NCI-H187 (cell line): ENCODE measurements around the gene TRABD2B.

ENCODE experiments used
- DNase-seq, 2 experiments: peaks; one replicate each; lab custom pipeline; 2025; lab: John Stamatoyannopoulos, UW

TRABD2B gene

GRCh38 chr1:48021792-48022191 is 24.6 kb upstream of the TRABD2B start:
- no peak for DNase-seq

DNA sequence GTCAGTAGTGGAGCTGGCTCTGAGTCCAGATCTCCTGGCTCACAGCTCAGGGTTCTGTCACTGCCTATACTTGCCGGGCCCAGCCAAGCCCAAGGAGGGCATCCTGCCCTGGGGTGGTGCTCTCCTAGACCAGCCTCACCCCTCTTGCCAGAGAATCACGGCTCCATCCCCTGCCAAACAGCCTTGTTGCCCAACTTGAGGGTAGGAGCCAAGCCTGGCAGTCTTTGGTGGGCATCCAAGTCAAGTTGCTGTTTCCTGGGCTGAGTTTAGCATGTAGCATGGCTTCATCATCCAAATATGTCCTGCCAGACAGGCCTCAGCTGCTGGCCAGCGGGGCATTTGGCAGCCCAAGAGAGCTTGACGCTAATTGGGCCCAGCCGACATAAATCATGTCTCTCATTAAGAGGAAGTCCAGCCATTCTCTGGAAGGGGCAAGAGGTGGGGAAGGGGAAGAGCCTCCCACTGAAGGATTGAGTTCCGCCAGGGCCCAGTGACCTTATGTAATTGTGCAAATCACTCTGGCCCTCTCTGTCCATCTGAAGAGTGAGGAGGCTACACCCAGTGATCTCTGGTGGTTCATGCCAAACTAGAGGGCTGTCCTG is 22.6 kb upstream of the TRABD2B start:
- no peak for DNase-seq

DNA sequence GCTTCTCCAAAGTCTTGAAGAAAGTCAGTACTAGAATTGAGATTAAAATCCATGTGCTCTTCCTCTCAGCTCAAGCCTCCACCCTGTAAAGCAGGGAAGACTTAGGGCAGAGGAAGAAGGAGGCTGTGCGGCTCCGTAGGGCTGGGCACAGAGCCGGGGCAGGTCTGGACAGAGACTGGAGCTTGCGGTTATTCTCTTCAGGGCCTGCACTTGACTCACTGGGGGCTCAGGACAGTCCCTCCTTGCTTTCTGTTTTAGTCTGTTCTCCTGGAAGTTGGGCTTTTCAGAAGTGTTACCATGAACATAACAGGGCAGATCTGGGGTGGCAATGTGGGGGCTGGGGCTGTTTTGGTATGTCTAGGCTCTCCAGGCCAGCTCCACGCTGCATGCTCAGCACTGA is 21.6 kb upstream of the TRABD2B start:
- DNase-seq = no peak

DNA sequence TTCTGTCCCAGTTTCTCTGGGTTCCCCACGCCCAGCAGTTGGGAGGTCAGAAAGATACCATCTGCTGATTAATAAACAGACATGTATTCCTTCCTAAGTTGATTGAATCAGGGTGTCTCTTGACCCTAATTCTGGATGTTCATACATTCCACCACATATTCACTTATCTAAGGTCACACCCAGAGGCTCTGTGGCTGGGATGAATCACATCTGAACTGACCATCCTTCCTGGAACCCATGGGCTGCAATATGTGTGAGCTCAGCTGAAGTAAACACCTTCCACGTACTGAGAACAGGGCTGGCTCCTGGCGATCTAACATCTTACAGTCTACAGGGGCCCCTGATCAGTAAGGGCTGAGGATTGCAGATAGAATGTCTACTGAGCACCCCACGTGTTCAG is 20.5 kb upstream of the TRABD2B start:
- DNase-seq = no peak

DNA sequence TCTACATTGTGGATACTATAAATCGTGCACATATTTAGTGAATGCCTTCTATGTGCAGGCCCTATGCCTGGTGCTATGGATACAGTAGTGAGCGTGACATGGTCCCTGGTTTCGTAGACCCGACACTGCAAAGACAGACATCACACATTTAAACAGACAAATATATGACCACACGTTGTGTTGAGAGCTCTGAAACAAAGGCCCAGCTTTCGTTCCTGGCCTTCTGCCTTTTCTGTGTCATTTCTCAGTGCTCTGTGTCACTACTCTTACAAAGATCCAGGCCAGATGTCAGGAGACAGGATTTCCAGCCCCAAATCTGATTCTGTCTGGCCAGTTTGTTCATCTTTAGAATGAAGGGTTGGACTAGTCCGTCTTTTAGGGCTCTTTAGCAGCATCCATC is 19.3 kb upstream of the TRABD2B start:
- DNase-seq = no peak

DNA sequence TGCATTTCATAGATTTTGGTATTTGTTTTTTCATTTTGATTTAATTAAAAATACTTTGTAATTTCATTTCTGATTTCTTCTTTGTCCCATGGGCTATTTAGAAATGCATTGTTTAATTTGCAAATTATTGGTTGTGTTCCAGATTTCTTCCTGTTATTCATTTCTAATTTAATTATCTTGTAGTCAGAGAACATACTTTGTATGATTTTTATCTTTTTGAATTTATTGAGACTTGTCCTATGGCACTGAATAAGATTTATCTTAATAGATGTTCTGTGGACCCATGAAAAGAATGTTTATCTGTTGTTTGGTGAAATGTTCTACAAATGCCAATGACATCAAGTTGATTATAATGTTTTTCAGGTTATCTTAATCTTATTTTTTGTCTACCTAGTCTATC is 16.1 kb upstream of the TRABD2B start:
- no peak for DNase-seq

GRCh38 chr1:48007047-48007446 is 9.9 kb upstream of the TRABD2B start:
- no peak for DNase-seq

- no peak for DNase-seq
Measured at GRCh38 chr1:48006264-48006663, 9.1 kb upstream of the TRABD2B start.

DNA sequence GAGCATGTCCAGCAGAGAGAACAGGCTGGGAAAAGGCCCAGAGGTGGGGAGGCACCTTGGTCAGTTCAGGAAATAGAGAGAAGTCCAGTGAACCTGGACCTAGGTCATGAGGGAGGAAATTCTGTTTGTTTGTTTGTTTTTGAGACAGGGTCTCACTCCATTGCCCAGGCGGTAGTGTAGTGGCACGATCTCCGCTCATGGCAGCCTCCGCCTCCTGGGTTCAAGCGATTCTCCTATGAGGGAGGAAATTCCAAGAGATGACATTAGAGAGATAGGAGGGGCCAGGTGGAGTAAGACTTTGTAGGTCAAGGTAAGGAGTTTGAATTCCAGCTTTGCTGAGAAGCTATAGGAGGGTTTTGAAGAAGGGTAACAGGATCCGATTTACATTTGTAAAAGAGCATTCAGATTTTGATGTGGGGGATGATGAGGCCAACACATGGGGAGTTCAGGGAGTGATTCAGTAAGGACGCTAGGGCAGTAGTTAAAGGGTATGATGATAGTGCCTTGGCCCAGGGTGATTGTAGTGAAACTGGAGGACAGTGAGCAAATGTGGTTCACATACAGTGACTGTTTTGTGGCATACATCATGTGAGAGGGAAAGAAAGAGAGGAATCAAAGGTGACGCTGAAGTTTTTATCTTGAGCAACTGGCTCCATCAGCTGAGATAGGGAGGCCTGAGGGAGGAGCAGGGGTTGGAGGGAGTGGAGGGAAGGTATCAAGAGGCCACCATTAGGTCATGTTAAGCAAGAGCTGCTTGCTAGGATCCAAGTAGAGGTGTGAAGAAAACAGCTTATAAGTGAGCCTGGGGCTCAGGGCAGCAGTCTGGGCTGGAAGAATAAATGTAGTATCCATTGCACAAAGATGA is 8.3 kb upstream of the TRABD2B start:
- DNase-seq = no peak

DNA sequence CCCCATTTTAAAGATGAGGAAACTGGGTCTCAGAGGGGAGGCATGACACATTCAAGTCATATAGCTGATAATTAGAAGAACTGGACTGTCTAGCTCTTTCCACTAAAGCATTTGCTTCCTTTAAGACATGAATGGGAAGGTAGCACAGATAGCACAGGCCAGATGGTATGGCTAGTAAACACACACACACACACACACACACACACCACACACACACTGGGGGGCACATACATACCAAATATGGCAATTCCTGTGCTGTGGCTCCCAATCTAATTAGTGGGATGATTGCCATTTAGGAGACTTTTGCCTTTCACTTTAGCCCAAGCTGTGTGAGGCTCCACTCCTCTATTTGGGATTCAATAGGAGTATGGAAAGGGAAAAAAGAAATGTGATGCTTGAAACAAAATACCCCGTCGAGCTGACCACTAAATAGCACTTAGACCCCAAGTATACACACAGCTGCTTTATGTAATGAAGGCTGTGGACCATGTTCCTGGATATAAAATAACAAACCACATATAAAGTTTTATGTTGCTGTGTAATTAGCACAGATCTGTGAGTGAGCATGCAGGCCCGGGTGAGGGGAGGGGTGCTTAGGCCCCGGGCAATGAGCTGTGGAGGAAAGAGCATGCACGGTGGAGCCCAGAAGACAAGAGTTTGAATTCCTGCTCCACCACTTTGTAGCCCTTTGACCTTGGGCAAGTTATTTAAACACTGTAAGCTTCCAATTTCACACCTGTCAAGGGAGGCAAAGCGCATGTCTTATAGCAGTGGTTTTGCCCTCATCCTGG is 6.8 kb upstream of the TRABD2B start:
- DNase-seq = peak; percentile 56 to 85

GRCh38 chr1:48002142-48002541 is 5.0 kb upstream of the TRABD2B start:
- no peak for DNase-seq

DNA sequence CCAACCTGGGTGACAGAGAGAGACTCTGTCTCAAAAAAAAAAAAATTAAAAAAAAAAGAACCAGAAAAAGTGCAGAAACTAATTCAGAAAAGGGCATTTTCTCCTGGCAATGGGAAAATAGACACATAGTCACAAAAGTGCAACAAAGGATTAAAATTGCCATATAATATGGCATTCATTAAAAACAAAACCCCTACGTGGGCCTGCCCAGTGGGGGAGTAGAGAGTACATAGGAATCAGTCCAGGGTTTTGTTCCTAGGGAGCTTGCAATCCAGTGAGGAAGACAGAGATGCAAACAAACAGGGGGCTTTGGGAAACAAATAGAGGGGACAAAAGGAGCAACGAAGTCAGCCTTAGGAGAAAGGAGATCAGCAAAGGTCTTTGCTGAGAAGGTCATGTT is 4.5 kb upstream of the TRABD2B start:
- DNase-seq = no peak

DNA sequence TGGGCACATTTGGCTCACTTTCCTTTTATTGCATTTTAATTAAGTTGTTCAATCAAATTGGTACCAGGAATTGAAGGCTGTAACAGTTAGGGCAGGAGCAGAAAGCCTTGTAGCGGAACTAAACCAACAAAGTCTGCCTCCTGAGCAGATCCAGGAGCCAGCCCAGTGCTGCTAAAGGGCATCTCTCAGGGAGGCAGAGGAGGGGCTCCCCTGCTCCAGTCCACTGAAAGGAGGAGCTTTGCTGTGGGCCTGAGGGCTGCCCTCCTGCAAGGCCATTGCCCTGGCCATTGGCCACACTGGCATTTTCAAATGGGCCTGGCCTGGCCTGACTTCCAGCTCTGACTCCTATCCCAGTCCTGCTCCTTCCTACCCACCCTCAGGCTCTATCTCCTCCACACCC is 3.7 kb upstream of the TRABD2B start:
- no peak for DNase-seq

DNA sequence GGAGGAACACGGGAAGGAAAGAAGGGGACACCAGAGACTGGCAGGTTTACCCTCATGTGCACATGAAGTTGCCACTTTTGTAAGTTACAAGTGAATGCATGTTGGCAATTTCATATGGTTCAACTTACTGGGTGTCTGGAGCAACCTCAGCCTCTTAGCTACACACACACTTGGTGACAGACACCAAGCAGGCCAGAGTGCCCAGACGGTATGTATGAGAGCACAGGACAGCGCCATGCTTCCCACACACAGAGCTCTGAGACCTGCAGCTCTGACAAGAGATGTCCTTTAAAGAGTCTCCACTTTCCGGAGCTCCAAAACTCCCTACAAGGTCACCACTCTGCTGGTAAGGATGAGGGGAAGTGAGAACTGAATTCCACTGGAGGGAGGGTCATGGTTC is 1.9 kb upstream of the TRABD2B start:
- DNase-seq = no peak

GRCh38 chr1:47998396-47998990 is 1.3 kb upstream of the TRABD2B start:
- no peak for DNase-seq

DNA sequence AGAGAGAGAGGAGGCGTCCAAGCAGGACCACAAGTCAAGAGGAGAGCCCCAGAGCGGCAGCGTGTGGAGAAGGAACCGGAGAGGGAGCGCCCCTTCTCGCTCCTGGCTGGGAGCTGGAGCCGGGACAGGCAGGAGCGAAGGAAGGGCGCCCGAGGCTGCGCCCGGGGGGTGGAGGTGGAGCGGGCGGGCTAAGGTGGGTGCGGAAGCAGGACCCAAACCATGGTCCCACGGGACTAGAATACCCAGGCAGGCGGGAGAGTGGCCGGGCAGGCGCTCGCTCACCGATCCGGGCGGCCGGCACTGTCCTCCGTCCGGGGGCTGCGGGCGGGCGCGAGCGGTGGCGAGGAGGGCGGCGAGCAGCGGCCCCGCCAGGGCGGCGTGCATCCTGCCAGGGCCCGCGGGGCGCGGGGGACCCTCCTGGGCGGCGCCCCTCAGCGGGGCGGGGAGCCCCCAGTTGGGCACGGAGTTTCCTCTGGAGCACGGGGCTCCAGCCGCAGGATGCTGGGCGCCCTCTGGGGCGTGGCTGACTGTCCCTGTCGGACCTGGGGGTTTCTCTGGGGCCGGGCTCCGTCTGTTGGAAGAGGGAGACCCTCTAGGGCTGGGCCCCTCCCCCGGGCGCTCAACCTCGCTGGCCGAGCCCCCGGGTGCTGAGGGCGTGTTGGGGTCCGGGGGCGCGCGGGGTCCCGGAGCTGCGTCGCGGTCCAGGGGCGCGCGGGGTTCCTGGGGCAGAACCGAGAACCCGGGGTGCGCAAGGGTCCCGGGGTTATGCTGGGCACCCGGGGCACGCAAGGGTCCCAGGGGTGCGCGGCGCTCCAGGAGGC is 569 bp downstream of the TRABD2B start:
- DNase-seq = no peak

GRCh38 chr1:47996060-47996405 is 1.2 kb downstream of the TRABD2B start:
- no peak for DNase-seq

GRCh38 chr1:47995306-47996050 is 1.7 kb downstream of the TRABD2B start:
- DNase-seq = no peak

DNA sequence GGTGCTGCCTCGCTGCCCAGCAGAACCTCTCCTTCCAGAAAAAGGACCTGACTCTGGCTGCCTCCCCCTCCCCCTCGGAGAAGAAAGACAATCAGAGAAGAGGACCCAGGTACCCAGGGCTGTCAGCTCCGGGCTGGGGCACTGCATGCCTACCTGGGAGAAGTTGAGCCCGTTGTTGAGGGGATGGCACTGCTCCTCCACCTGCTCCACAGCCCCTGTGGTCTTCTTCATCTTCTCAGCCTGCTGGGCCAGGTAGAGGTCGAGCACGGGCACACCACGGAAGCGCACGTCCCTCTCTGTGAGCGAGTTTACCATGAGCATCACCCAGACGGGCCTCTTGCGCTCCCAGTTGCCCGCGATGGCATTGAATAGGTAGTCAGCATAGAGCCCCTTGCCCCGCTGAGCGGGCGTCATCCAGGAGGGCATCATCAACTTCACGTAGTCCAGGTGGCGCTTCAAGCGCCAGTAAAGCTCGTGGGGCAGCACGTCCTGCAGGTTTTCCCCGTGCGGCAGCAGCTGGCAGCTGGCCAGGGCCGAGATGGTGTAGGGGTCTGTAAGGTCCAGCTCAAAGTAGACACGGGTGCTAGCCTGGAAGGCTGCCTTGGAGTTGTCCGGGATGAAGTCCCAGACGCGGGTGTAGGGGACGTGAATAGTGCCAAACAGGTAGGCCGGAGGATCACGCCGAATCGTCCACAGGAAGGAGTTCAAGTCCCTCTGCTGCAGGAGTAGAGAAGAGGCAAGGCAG is 3.1 kb downstream of the TRABD2B start:
- DNase-seq = no peak

DNA sequence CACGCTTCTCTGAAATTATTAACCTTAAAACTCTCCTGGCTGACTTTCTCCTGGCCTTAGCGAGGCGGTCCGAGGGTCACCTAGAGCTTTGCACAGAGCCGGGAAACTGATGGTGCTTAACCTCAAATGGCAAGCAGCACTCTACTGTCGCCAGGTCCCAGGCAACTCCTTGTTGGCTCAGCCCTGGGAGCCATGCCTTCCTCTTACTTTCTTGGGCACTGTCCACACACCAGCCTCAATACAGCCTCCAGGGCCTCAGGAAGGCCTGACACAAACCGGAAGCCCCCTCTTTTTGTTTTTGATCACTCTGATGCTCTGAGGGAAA is 3.8 kb downstream of the TRABD2B start:
- DNase-seq = no peak
